OCI-LY7 (cell line): ENCODE results near the gene FRMD3. TPM values are rescaled to one million over a fixed set of nuclear protein-coding genes. Genes with fewer than 3 reads are reported as not detected.

Experiments
- BruUV-seq: library from RNA; stranded (reverse); fragments of 400-500 nt; replicated peaks from 2 replicates; lab custom pipeline; 2021; lab: Mats Ljungman, UMichigan
- CTCF ChIA-PET: fragments of 300-600 bp; sonication (Branson Sonifier 250); formaldehyde crosslinking; loops from one replicate; lab custom pipeline; 2022; ENCODE audit warnings: antibody characterized with exemption; ENCODE audit not compliant: unreplicated experiment; lab: Charles Lee
- POLR2A ChIA-PET: fragments of 300-600 bp; sonication (Branson Sonifier 250); formaldehyde crosslinking; loops from one replicate; lab custom pipeline; 2022; ENCODE audit warnings: antibody characterized with exemption; lab: Charles Lee
- DNase-seq: peaks from one replicate; pipeline ENCODE4 v3.0.0-alpha.2; 2015; ENCODE audit warnings: low spot score
- H2AFZ ChIP-seq: fragments of 200-600 bp; sonication (generic), shearing (Covaris generic); 2 replicates; pipeline ENCODE4 v1.6.1; 2014; ENCODE audit warnings: mild to moderate bottlenecking, antibody characterized with exemption, low read length, moderate library complexity
- H3K27ac ChIP-seq: fragments of 200-600 bp; sonication (generic); 2 replicates; pipeline ENCODE4 v1.5.1; 2014; ENCODE audit warnings: mixed run types, low read depth, mild to moderate bottlenecking, moderate library complexity, low read length, inconsistent platforms; ENCODE audit not compliant: poor library complexity, severe bottlenecking
- H3K36me3 ChIP-seq: fragments of 200-600 bp; sonication (generic); 2 replicates; pipeline ENCODE4 v1.6.1; 2014; ENCODE audit warnings: mild to moderate bottlenecking, antibody characterized with exemption, low read length, moderate library complexity, mixed read lengths; ENCODE audit not compliant: insufficient read depth
- H3K4me1 ChIP-seq: fragments of 200-600 bp; sonication (generic); 2 replicates; pipeline ENCODE4 v1.5.1; 2014; ENCODE audit warnings: mild to moderate bottlenecking, low read length; ENCODE audit not compliant: insufficient read depth, poor library complexity, severe bottlenecking
- H3K4me2 ChIP-seq: fragments of 200-600 bp; sonication (generic); 2 replicates; pipeline ENCODE4 v1.6.1; 2014; ENCODE audit warnings: mild to moderate bottlenecking, low read length
- H3K4me3 ChIP-seq: fragments of 200-600 bp; sonication (generic); 2 replicates; pipeline ENCODE4 v1.5.1; 2014; ENCODE audit warnings: mild to moderate bottlenecking, low read depth, low read length; ENCODE audit not compliant: poor library complexity, severe bottlenecking
- H3K79me2 ChIP-seq: fragments of 200-600 bp; sonication (generic); 2 replicates; pipeline ENCODE4 v1.6.1; 2016; ENCODE audit warnings: low read depth, mild to moderate bottlenecking, low read length, moderate library complexity, mixed read lengths; ENCODE audit not compliant: insufficient read depth
- H3K9me2 ChIP-seq: fragments of 200-600 bp; sonication (generic); 2 replicates; pipeline ENCODE4 v1.6.1; 2016; ENCODE audit warnings: mild to moderate bottlenecking, low read length, mixed read lengths; ENCODE audit not compliant: insufficient read depth
- H3K9me3 ChIP-seq: fragments of 200-600 bp; sonication (generic); 2 replicates; pipeline ENCODE4 v1.6.1; 2014; ENCODE audit warnings: mild to moderate bottlenecking, mixed run types, low read length, mixed read lengths
- H4K20me1 ChIP-seq: fragments of 200-600 bp; sonication (generic); 2 replicates; pipeline ENCODE4 v1.6.1; 2014; ENCODE audit warnings: mild to moderate bottlenecking, antibody characterized with exemption, low read length, moderate library complexity, mixed read lengths; ENCODE audit not compliant: insufficient read depth
- EZH2phosphoT487 ChIP-seq: fragments of 200-600 bp; sonication (generic); IDR thresholded peaks from 2 replicates; pipeline ENCODE4 v1.6.1; 2018; ENCODE audit warnings: low read depth, borderline replicate concordance, mild to moderate bottlenecking, mixed run types, antibody characterized with exemption, low read length, moderate library complexity, mixed read lengths
- intact Hi-C: fragments of 100-400 bp; cut with micrococcal nuclease; formaldehyde crosslinking; loops from one replicate; pipeline ENCODE4 v1.10.0; 2022; ENCODE audit not compliant: unreplicated experiment
- total RNA-seq, 2 experiments: library from RNA; depleted of rRNA in 1 of 2; stranded (reverse); fragments of >200 nt in 1 of 2; shearing (Covaris generic) in 1 of 2; gene quantifications; 2 replicates each; pipeline ENCODE4 v1.2.3, GENCODE V29; 2014 to 2022
- TF ChIP-seq, protein P1 (sequence below): fragments of 200-600 bp; sonication (generic); conservative IDR thresholded peaks from 2 replicates; pipeline ENCODE4 v1.5.1; 2014; ENCODE audit warnings: mild to moderate bottlenecking, antibody characterized with exemption, low read length, moderate library complexity, mixed read lengths

The FRMD3 gene
- total RNA-seq, 2 experiments from 2014 or later, result 0.48 to 1.4 TPM

- BruUV-seq, result no TSS peak
- intact Hi-C loops, result no loop called here
These were observed 210.2 kb downstream of the FRMD3 start for GRCh38 chr9:83327750-83328622.

DNA sequence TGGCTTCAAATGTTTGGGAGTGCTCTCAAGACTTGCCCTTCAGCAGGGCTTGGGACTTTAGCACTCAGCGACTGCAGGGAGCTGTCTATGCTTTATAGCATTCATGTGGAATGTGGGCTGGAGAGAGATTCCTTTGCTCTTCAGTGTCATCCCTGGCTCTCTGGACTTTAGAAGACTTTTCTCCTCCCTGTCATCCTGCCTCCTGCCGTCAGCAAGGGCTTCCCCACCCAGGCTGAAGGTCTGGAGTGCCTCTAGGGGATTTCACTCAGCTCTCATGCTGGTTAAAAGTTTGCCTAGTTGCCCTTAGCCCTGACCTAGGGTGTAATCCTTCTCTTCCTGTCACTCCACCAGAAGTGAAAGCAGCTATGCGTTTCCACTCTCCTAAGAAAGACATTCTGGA lies 210.9 kb downstream of the FRMD3 start:
- Histone ChIP-seq H3K27ac (no peak overlapping the region), H3K36me3 (no peaks in the 10 kb centered on the region), H3K9me3 (no peaks in the 10 kb centered on the region), H3K79me2 (no peaks in the 10 kb centered on the region), H2AFZ (no peak overlapping the region), H4K20me1 (no peaks in the 10 kb centered on the region), H3K9me2 (no peaks in the 10 kb centered on the region), H3K4me3 (no peak overlapping the region), H3K4me2 (no peak overlapping the region), H3K4me1 (no peaks in the 10 kb centered on the region)
- DNase-seq, result no peak
- ChIA-PET CTCF (no interaction called here), POLR2A (interaction anchor here (0.8 kb wide), 1 partner anchor 28 kb away, joined by 3 read pairs; no protein-coding TSS in a partner anchor)
- TF ChIP-seq, protein P1, sequence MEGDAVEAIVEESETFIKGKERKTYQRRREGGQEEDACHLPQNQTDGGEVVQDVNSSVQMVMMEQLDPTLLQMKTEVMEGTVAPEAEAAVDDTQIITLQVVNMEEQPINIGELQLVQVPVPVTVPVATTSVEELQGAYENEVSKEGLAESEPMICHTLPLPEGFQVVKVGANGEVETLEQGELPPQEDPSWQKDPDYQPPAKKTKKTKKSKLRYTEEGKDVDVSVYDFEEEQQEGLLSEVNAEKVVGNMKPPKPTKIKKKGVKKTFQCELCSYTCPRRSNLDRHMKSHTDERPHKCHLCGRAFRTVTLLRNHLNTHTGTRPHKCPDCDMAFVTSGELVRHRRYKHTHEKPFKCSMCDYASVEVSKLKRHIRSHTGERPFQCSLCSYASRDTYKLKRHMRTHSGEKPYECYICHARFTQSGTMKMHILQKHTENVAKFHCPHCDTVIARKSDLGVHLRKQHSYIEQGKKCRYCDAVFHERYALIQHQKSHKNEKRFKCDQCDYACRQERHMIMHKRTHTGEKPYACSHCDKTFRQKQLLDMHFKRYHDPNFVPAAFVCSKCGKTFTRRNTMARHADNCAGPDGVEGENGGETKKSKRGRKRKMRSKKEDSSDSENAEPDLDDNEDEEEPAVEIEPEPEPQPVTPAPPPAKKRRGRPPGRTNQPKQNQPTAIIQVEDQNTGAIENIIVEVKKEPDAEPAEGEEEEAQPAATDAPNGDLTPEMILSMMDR, result no peak
- no peak for TF ChIP-seq EZH2phosphoT487
- BruUV-seq, result no TSS peak
- intact Hi-C loops, result no loop called here

More at GRCh38 chr9:83327750-83328622, 210.2 kb downstream of the FRMD3 start:
- Histone ChIP-seq H3K36me3 (no peaks in the 10 kb centered on the region), H2AFZ (no peak overlapping the region), H3K79me2 (no peaks in the 10 kb centered on the region), H3K4me2 (no peak overlapping the region), H3K27ac (no peak overlapping the region), H3K4me1 (no peaks in the 10 kb centered on the region), H3K9me2 (no peaks in the 10 kb centered on the region), H3K9me3 (no peaks in the 10 kb centered on the region), H3K4me3 (no peak overlapping the region), H4K20me1 (no peaks in the 10 kb centered on the region)
- no peak for TF ChIP-seq EZH2phosphoT487
- TF ChIP-seq, protein P1, result no peak
- ChIA-PET POLR2A (interaction anchor here (1.1 kb wide), 1 partner anchor 39 kb away, joined by 3 read pairs; no protein-coding TSS in a partner anchor), CTCF (no interaction called here)
- DNase-seq, result no peak

DNA sequence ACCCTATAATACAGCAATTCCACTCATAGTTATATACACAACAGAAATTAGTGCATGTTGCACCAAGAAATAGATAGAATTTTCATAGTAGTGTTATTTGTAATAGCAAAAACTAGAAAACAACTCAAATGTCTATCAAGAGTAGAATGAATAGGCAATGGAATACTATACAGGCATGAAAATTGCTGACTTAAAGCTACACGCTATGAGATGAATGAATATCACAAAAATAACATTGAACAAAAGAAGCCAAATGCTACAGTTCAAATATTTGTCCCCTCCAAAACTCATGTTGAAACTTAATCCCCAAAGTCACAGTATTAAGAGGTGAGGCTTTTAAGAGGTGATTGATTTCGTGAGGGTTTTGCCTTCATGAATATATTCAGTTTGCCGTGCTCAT lies 215.1 kb downstream of the FRMD3 start:
- H3K79me2 ChIP-seq, result no peaks in the 10 kb centered on the region
- BruUV-seq, result no TSS peak
- CTCF ChIA-PET, result no interaction called here

More for the DNA sequence above, 215.1 kb downstream of the FRMD3 start:
- H3K9me2 ChIP-seq, result no peaks in the 10 kb centered on the region
- DNase-seq, result no peak
- H3K4me2 ChIP-seq, result no peak overlapping the region
- intact Hi-C loops, result no loop called here
- H2AFZ ChIP-seq, result no peak overlapping the region
- H3K27ac ChIP-seq, result no peak overlapping the region
- TF ChIP-seq EZH2phosphoT487, result no peak
- TF ChIP-seq, protein P1, result no peak
- H3K4me1 ChIP-seq, result no peaks in the 10 kb centered on the region
- no peaks in the 10 kb centered on the region for H3K9me3 ChIP-seq
- H4K20me1 ChIP-seq, result no peaks in the 10 kb centered on the region
- H3K36me3 ChIP-seq, result no peaks in the 10 kb centered on the region
- H3K4me3 ChIP-seq, result no peak overlapping the region
- POLR2A ChIA-PET, result no interaction called here
